T-helper 2 cell treated with Interferon-gamma antibody and Interleukin-4, amounts not matched to agents 100 ng/mL and 5 ng/mL, for 36 hours (primary cell): ENCODE measurements around the gene MBTD1. TPM values are rescaled to one million over a fixed set of nuclear protein-coding genes. Genes with fewer than 3 reads are reported as not detected.
"Not testable (repeated sequence)": the region's sequence is repeated elsewhere in the genome, so short reads cannot be mapped to it uniquely, and the experiment has no call there.

Source experiments
- intact Hi-C: fragments of 100-400 bp; cut with micrococcal nuclease; formaldehyde crosslinking; loops from one replicate; pipeline ENCODE4 v1.15.1; 2023
- total RNA-seq: library from RNA; stranded (reverse); gene quantifications from 2 replicates; pipeline ENCODE4 v1.2.3, GENCODE V29; 2022

Gene MBTD1
- total RNA-seq, 1 donor from 2014 or later, result 13.0 TPM

GRCh38 chr17:51256101-51256500 is 3.7 kb downstream of the MBTD1 start:
- intact Hi-C loops, result no loop called here

GRCh38 chr17:51255673-51256072 is 4.2 kb downstream of the MBTD1 start:
- intact Hi-C loops, result no loop called here

DNA sequence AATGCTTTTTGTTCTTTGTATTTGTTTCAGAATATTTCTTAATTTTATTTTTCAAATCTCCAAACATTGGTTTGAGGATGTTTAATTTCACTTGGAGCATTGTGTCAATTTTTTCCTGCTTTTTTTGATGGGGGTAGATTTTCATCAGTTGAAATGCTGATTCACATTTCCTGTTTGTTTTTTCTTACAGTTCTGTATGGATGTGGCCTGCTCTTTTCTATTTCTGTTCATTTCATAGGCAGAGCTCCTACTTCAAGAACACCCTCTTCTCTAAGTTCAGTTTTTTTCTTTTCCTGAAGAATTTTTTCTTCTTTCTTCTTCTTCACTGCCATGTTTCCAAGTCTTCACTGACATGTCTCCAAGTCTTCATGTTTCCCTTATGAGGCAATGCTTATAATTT is 8.8 kb downstream of the MBTD1 start:
- intact Hi-C loops, result no loop called here

DNA sequence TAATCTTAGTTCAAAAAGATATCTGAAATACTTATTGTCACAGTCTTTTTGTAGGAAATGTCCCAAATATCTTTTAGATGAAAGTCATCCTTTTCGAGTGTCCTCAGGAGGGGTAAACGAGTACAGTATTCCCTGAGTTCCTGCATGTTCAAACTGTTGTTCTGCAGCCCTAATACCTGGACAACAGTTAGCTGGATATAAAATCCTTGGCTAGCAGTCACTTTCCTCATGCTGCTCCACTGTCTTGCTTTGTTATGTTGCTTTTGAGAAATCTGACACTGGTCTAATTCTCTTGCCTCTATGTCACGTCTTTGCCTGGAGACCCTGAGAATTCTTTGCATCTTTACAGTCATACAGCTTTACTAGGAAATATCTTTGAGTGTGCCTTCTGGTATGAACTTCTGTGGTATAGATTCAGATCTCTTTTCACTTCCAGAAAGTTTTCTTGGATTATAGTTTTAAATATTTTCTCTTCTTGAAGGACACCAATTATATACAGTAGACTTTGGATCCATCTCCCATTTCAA is 9.5 kb downstream of the MBTD1 start:
- intact Hi-C loops, result no loop called here

GRCh38 chr17:51245535-51245934 is 14.3 kb downstream of the MBTD1 start:
- intact Hi-C loops, result no loop called here

GRCh38 chr17:51244041-51244440 is 15.8 kb downstream of the MBTD1 start:
- intact Hi-C loops, result no loop called here

DNA sequence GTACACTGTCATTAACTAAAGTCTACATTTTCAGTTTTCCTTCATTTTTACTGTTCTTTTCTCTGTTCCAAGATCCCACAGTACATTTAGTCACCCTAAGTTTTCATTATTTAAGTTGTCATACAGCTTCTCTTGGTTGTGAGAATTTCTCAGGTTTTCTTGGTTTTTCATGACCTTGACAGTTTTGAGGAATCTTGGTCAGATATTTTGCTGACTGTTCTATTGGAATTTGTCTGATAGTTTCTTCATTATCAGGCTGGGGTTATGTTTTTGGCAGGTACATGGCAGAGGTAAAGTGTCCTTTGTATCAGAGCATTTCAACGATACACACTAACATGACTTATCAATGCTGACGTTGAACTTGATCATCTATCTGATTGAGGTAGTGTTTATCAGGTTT is 19.6 kb downstream of the MBTD1 start:
- intact Hi-C loops, result no loop called here

DNA sequence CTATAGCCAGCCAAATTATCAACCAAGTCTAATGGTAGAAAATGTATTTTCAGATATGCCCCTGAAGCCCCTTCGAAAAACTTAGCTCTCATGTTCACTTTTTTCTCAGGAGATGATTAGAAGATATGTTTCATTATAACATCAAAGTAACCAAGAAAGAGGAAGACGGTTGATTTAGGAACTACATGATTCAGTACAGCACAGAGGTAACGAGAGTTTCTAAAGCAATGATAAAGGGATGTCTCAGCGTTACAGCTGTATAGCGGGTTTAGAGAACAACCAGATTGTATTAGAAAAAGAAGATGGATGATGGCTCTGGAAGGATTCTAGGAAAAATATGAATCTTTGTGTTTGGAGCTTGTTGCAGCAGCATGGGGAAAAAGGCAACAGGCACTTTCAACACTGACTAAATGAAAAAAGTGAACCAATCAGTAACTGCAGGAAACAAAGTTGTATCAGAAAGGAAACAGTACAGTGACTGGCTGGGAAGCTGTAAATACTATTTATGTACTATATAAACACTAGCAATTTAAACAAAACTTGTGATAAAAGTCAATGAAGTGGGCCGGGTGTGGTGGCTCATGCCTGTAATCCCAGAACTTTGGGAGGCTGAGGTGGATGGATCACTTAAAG is 21.5 kb downstream of the MBTD1 start:
- intact Hi-C loops, result no loop called here

DNA sequence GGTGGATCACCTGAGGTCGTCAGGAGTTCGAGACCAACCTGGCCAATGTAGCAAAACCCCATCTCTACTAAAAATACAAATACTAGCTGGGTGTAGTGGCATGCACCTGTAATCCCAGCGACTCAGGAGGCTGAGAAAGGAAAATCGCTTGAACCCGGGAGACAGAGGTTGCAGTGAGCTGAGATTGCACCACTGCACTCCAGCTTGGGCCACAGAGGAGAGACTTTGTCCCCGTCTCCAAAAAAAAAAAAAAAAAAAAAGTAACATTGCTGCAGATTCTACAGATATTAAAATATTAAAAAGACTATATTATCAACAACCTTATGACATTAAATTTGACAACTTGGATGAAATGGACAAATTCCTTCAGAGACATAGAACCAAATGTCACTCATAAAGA is 25.7 kb downstream of the MBTD1 start:
- intact Hi-C loops, result no loop called here

DNA sequence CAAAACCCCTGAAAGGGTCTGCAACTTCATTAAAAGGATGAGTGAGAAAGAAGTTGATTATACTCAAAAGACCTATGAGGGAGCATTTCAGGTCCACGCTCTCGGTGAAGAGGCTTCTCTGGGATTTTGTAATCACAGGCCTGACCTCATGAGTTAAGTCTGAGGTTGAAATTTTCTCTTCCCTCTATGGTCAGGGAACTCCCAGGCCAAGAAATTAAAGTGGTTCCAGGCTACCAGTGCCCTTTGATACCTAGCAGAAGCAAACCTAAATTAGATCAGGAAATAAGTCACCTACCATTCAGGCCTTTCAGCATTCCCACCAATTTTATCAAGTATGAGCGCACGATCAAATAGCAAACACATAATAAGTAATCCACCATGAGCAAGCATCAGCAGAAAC is 27.9 kb downstream of the MBTD1 start:
- intact Hi-C loops, result no loop called here

GRCh38 chr17:51230306-51230705 is 29.5 kb downstream of the MBTD1 start:
- intact Hi-C loops, result no loop called here

- intact Hi-C loops, result no loop called here
Measured at GRCh38 chr17:51229889-51230288, 30.0 kb downstream of the MBTD1 start.

DNA sequence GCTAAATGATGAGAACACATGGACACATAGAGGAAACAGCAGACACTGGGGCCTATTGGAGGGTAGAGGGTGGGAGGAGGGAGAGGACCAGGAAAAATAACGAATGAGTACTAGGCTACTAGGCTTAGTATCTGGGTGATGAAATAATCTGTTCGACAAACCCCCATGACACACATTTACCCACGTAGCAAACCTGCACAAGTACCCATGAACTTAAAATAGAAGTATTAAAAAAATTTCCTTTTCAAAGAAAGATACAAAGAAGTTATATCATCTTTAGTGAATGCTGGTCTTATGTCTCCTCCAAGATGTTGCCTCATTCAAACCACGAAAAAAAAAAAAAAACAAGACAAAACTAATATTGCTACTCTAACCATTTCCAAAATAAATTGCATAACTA is 31.7 kb downstream of the MBTD1 start:
- intact Hi-C loops, result no loop called here

DNA sequence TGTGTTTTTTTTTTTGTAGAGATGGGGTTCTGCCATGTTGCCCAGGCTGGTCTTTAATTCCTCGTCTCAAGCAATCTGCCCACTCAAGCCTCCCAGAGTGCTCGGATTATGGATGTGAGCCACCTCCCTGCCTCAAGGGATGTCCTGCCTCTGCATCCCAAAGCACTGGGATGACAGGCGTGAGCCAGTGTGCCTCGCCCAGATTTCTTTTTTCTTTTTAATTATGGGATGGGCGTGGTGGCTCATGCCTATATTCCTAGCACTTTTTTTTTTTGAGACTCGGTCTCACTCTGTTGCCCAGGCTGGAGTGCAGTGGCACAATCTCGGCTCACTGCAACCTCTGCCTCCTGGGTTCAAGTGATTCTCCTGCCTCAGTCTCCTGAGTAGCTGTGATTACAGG is 34.3 kb downstream of the MBTD1 start:
- intact Hi-C loops, result not testable (repeated sequence)

DNA sequence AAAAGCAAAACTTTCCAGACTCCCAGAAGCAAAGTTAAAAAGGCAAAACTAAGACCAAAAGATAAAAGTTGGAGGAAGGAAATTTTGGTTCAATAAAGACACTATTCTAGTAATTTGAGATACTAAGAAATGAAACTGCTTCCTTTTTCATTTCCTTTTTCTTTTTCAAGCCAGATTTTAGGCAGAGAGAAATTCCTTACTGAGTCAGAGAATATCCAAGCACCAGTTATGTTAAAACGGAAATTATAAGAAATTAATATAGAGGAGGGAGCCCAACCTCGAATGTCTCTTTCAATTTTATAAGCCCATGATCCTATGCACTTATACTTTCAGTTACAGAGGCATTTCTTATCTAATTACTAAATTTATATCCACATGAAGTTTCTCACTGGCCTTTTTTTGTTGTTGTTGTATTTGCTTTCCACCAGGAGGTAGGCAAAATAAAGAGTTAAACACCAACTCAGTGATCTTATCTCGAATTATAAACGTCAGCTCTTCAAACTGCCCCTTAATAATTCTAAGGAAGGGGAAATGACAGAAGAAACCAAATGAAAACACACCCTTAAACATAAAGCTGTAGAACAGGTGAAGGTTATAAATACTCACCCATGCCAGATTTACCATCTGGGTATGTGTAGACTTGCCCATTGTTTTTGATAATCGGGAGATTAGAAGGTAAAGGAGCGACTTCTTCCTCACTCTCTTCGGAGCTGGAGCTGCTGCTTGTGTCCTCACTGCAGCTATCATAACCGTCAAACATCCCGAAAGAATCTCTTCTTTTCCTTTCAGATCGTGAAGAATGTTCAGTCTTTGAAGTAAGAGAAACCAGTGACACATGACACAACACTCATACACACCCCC is 35.2 kb downstream of the MBTD1 start:
- intact Hi-C loops, result no loop called here

DNA sequence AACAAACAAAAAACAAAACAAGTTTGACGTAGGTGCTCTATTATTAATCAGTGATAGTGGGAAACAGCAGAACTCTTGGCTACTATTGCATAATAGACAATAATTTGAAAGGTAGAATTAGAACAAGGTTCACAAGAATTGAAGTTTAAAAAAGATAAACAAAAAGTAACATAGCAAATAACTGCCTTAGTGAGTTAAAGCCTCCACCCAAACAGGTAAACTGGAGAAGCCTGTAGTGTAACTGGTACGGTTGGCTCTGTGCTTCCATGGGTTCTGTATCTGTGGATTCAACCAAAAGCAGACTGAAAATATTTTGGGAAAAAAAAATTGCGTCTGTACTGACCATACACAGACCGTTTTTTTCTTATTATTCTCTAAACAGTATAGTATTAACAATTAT is 38.5 kb downstream of the MBTD1 start:
- intact Hi-C loops, result no loop called here

DNA sequence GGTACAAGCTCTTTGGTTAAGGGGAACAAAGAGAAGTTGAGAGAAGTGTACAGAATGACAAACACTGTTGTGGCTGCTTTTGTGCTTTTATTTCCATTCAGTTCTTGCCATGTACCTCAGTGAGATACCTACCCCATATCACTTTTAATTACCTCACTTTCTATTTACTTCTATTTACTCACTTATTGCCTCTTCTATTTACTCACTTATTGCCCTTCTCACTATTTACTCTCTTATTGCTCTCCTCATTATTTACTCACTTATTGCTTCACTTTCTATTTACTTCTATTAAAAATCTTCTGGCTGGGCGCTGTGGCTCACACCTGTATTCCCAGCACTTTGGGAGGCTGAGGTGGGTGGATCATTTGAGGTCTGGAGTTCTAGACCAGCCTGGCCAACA is 41.9 kb downstream of the MBTD1 start:
- intact Hi-C loops, result no loop called here

DNA sequence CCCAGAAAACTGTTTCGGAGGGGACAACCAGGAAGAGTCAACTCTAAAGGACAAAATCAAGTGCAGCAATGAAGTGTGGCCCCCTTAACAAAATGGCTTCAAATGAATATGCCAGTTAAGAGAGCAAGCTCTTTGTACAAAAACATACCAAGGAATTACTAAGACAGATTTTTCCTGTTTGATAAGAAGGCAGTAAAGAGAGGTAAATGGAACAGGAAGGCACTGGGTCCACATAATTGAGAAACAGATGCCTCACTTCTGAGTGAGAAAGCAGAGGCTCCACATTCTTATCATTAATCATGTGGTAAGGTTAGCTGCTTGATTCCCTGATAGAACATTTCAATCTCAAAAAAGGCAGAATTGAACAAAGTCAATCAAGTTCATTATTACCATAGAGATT is 44.9 kb downstream of the MBTD1 start:
- intact Hi-C loops, result no loop called here

DNA sequence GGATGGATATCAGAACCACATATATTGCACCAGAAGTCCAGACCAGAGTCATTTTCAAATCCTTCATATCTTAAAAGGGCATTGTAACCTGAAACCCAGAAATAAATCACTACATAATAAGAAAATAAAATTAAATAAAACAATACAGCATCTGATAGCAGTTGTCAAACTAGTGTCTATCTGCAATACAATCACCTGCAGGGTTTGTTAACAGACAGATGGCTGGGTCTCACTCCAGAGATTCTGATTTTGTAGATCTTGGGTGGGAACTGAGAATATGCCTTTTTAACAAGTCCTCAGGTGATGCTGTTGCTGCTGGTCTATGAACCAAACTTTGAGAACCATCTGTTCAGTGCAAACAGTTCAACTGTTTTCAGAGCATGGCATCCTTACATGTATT is 56.0 kb downstream of the MBTD1 start:
- intact Hi-C loops, result no loop called here

DNA sequence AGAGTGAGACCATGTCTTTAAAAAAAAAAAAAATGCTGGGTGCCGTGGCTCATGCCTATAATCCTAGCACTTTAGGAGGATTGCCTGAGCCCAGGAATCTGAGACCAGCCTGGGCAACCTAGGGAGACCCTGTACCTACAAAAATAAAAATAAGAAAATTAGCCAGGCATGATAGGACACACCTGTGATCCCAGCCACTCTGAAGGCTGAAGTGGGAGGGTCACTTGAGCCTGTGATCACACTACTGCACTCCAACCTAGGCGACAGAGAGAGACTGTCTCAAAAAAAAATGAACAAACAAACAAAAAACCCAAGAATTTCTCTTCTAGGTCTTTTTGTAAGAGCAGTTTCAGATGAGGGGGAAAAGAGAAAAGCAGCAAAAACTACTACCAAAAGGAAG is 59.0 kb downstream of the MBTD1 start:
- intact Hi-C loops, result loop anchor here (2.0 kb wide), 1 partner anchor 60 kb away; the partner anchor contains the start of genes MBTD1 and UTP18

- intact Hi-C loops, result loop anchor here (2.0 kb wide), 1 partner anchor 61 kb away; the partner anchor contains the start of genes MBTD1 and UTP18
Measured at GRCh38 chr17:51200295-51200694, 59.6 kb downstream of the MBTD1 start.

- intact Hi-C loops, result no loop called here
Measured at GRCh38 chr17:51197754-51198153, 62.1 kb downstream of the MBTD1 start.

DNA sequence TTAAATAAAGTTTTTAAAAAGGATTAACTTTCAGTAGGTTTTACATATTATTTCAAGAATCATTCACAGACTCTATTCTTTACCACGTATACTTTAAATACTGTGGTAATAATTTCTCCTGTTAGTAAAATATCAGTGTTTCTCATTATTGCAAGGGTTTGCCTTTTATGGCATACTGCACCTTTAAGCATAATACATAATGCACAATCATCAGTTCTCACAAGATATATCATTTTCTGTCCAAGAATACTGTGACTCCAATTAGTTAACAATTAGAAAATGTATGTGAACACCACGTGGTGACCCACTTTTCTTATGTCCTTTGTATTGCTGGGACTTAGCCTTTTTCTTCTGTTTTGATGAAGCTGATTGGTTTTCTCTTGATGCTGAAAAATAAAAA is 68.0 kb downstream of the MBTD1 start:
- intact Hi-C loops, result no loop called here
